Mesodermal cell (in vitro differentiated cells): ENCODE data around the gene OR6X1.
A peak's percentile ranks its signal among the peaks of the same experiment; 100 is the strongest.
"Not testable (repeated sequence)": the region's sequence is repeated elsewhere in the genome, so short reads cannot be mapped to it uniquely, and the experiment has no call there.

Experiments used
- H3K27ac ChIP-seq: 2 replicates; pipeline ENCODE4 v1.7.0; 2013; ENCODE audit warnings: mild to moderate bottlenecking, low read depth, low read length, moderate library complexity; ENCODE audit not compliant: severe bottlenecking
- H3K36me3 ChIP-seq: 2 replicates; pipeline ENCODE4 v1.7.1; 2013; ENCODE audit warnings: mild to moderate bottlenecking, low read length, moderate library complexity; ENCODE audit not compliant: control insufficient read depth, insufficient read depth
- H3K4me1 ChIP-seq: one replicate; pipeline ENCODE4 v1.7.1; 2013; ENCODE audit warnings: mild to moderate bottlenecking, low read length; ENCODE audit not compliant: insufficient read depth, control insufficient read depth, poor library complexity, severe bottlenecking
- H3K4me3 ChIP-seq: 2 replicates; pipeline ENCODE4 v1.7.0; 2013; ENCODE audit warnings: low read length, control low read depth, mild to moderate bottlenecking; ENCODE audit not compliant: insufficient read depth, poor library complexity, severe bottlenecking; ENCODE audit errors: extremely low read depth
- H3K9me3 ChIP-seq: 2 replicates; pipeline ENCODE4 v1.7.1; 2013; ENCODE audit warnings: mild to moderate bottlenecking, low read length, moderate library complexity; ENCODE audit not compliant: control insufficient read depth
- WGBS, 2 experiments: methylation state at CpG; one replicate each; pipeline ENCODE4 v1.1.5; 2013; ENCODE audit warnings: missing lambda C conversion rate in 2 of 2; ENCODE audit not compliant: insufficient coverage in 2 of 2; 5-methylcytosine and 5-hydroxymethylcytosine counted together

OR6X1 gene

DNA sequence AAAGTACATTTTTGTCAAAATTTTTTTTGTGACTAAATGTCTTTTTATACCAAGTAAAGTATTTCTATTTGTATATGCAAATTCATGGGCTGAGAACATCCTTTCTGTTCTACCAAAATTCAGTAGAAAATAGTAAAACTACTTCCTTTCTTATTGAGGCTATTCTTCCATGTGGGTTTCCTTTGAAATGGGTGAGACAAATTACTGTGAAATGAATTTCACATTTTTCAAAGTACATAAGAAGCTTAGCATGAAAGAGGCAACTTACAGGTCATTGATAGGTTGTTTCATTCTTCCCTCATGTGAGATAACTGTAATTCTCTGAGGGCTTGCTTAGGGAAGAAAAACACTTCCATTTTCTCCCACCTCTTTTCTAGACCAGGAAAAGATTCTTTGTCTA, 1.0 kb upstream of the OR6X1 start:
- Histone ChIP-seq H3K27ac (no peak overlapping the region), H3K36me3 (no peaks in the 10 kb centered on the region), H3K4me3 (no peak overlapping the region), H3K9me3 (no peaks in the 10 kb centered on the region), H3K4me1 (no peaks in the 10 kb centered on the region)

- no peak overlapping the region for H3K27ac ChIP-seq
- no peaks in the 10 kb centered on the region for H3K36me3 ChIP-seq
- H3K4me1 ChIP-seq = no peaks in the 10 kb centered on the region
- H3K4me3 ChIP-seq = no peak overlapping the region
- H3K9me3 ChIP-seq = no peaks in the 10 kb centered on the region
Observed at GRCh38 chr11:123753110-123753509, 1.2 kb downstream of the OR6X1 start.

DNA sequence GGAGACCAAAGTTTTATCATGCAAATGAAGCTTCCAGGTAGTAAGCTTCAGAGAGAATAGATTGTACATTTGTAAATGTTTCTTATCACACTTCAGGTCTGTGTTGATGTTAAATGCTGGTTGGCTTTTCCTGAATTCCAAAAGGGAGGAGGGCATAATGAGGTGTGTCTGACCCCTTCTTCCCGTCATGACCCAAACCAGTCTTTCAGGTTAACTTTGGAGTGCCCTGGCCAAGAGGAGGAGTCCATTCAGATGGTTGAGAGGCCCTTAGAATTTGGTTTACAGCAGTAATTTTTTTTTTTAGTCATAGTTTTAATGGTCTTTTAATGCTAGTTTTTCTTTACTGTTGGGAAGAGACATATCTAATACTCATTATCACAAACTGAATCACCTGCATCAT, 2.5 kb downstream of the OR6X1 start:
- H3K36me3 ChIP-seq = no peaks in the 10 kb centered on the region

GRCh38 chr11:123748349-123748748, 6.0 kb downstream of the OR6X1 start:
- 100% methylated on average over 2 of the region's 2 CpGs; no CpG with 5 or more reads in 1 of the 2 experiments for WGBS, 2 experiments
- not testable (repeated sequence) for H3K9me3 ChIP-seq, H3K4me1 ChIP-seq, H3K27ac ChIP-seq, H3K4me3 ChIP-seq, H3K36me3 ChIP-seq

More for the DNA sequence above, 2.5 kb downstream of the OR6X1 start:
- Histone ChIP-seq H3K4me3 (no peak overlapping the region), H3K4me1 (no peaks in the 10 kb centered on the region), H3K27ac (no peak overlapping the region), H3K9me3 (no peaks in the 10 kb centered on the region)
- WGBS, 2 experiments = 83% methylated on average over 1 of the region's 1 CpG; no CpG with 5 or more reads in 1 of the 2 experiments

DNA sequence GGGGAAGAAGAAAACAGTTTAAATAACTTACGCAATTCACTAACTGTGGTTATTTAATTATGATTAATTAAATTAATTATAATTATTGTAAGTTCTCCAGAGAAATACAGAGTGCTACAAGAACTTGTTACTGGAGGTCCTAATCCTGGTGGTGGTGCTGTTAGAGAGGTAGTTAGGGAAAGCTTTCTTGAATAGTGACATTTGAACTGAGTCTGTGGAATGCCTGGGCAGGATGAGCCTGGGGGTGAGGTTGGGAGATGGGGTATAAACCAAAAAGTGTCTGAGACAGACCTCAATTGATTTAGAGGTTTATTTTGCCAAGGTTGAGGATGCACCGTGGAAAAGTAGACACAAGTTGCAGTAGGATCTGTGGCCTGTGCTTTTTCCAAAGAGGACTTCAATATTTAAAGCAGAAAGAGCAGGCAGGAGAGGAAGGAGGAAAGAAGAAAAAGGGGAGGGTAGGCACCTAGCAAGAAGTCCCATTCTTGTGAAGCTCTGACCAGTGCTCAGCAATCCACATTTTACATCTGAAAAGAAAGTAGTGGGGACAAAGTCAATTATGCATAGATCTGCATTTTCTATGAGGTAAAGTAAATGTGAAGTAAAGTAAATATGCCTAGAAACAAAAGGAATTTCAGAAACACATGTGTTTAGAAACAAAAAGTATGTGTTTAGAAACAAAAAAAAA, 8.4 kb downstream of the OR6X1 start:
- Histone ChIP-seq H3K27ac (no peak overlapping the region), H3K9me3 (no peaks in the 10 kb centered on the region), H3K36me3 (no peaks in the 10 kb centered on the region), H3K4me3 (no peak overlapping the region), H3K4me1 (peaks cover 10% of the 10 kb centered on the region)
- 9 to 12% methylated on average over 1 of the region's 2 CpGs for WGBS, 2 experiments

GRCh38 chr11:123742724-123743120, 11.6 kb downstream of the OR6X1 start:
- H3K4me3 ChIP-seq = peak overlapping the region; percentile 89
- peaks cover 17% of the 10 kb centered on the region for H3K4me1 ChIP-seq
- WGBS, 2 experiments = 0% methylated on average over 1 of the region's 3 CpGs; no CpG with 5 or more reads in 1 of the 2 experiments
- no peak overlapping the region for H3K27ac ChIP-seq
- peaks cover 14% of the 10 kb centered on the region for H3K9me3 ChIP-seq
- H3K36me3 ChIP-seq = peaks cover 24% of the 10 kb centered on the region

DNA sequence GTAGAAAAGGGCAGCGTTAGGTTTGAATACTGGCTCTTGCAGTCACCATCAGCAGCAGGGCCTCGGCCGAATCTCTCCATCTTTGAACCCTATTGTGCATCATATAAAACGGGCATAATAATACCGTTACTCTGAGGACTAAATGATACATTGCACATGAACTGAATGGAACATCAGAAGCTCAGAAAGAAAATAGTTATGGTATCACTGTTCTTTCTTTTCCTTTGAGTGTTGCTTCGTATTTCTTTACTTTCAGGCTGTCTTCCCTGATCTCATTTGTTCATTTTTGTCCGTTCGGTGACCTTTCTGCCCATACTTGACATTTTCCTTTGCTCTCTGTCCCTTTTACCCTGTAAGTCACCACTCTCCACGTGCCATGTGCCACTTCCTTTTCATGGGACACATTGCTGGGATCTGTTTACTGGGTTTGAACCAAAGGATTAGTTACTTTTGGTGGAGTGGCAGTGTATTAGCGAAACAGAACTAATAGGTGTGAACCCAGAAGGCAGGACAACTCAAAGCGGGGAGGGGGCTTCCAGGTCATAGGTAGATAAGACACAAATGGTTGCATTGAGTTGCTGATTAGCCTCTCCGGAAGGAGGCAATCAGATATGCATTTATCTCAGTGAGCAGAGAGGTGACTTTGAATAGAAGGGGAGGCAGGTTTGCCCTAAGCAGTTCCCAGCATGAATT, 12.1 kb downstream of the OR6X1 start:
- Histone ChIP-seq H3K4me3 (peak overlapping the region; percentile 89), H3K27ac (peak overlapping the region; percentile 82), H3K36me3 (peaks cover 30% of the 10 kb centered on the region), H3K9me3 (peaks cover 20% of the 10 kb centered on the region), H3K4me1 (peaks cover 17% of the 10 kb centered on the region)
- WGBS, 2 experiments = 3 to 4% methylated on average over 7 to 8 of the region's 12 CpGs

GRCh38 chr11:123741159-123742030, 12.9 kb downstream of the OR6X1 start, which contains the start of gene ZNF202:
ZNF202 (minus strand) TSS chr11:123741660; CDS start chr11:123730888, 10,772 bp downstream.
- Histone ChIP-seq H3K9me3 (peaks cover 20% of the 10 kb centered on the region), H3K27ac (peak within 1 kb of the TSS; percentile 82), H3K36me3 (peaks cover 37% of the 10 kb centered on the region), H3K4me3 (peak within 1 kb of the TSS; percentile 89), H3K4me1 (peaks cover 17% of the 10 kb centered on the region)
- WGBS, 2 experiments = 0% methylated on average over 25 to 47 of the region's 67 CpGs

GRCh38 chr11:123740787-123741158, 13.5 kb downstream of the OR6X1 start:
- 0 to 3% methylated on average over 5 of the region's 6 CpGs for WGBS, 2 experiments
- Histone ChIP-seq H3K4me1 (peaks cover 17% of the 10 kb centered on the region), H3K27ac (peak overlapping the region; percentile 82), H3K9me3 (peaks cover 20% of the 10 kb centered on the region), H3K4me3 (peak overlapping the region; percentile 89), H3K36me3 (peaks cover 41% of the 10 kb centered on the region)

GRCh38 chr11:123738374-123738773, 15.9 kb downstream of the OR6X1 start:
- peaks cover 20% of the 10 kb centered on the region for H3K9me3 ChIP-seq
- H3K27ac ChIP-seq = no peak overlapping the region
- WGBS, 2 experiments = no CpG with 5 or more reads among the region's 2 CpGs
- peaks cover 62% of the 10 kb centered on the region for H3K36me3 ChIP-seq
- H3K4me1 ChIP-seq = peaks cover 15% of the 10 kb centered on the region
- H3K4me3 ChIP-seq = no peak overlapping the region
